AG04449 (cell line): ENCODE results near the gene TPD52L1.

ENCODE experiments used
- CTCF ChIA-PET: fragments of 350-600 bp; formaldehyde crosslinking; extraction: SDS; loops from one replicate; lab custom pipeline; 2021; ENCODE audit warnings: antibody characterized with exemption; lab: Yijun Ruan, JAX
- POLR2A ChIA-PET: fragments of 400-600, 350-600 bp; formaldehyde crosslinking; extraction: SDS; loops from one replicate; lab custom pipeline; 2020; ENCODE audit warnings: antibody characterized with exemption, inconsistent platforms; lab: Yijun Ruan, JAX
- DNase-seq: peaks from one replicate; pipeline ENCODE4 v3.0.0-alpha.2; 2010; ENCODE audit warnings: low read depth, low spot score
- H3K4me3 ChIP-seq: 2 replicates; pipeline ENCODE4 v1.5.1; 2011; ENCODE audit warnings: low read depth, mild to moderate bottlenecking, control low read depth, low read length
- TF ChIP-seq, protein P1 (sequence below): IDR thresholded peaks from one replicate; pipeline ENCODE4 v1.5.1; 2011; ENCODE audit warnings: mild to moderate bottlenecking, moderate library complexity, low read length, control low read depth, inconsistent platforms; ENCODE audit not compliant: insufficient read depth; ENCODE audit errors: missing control alignments

TPD52L1 gene

DNA sequence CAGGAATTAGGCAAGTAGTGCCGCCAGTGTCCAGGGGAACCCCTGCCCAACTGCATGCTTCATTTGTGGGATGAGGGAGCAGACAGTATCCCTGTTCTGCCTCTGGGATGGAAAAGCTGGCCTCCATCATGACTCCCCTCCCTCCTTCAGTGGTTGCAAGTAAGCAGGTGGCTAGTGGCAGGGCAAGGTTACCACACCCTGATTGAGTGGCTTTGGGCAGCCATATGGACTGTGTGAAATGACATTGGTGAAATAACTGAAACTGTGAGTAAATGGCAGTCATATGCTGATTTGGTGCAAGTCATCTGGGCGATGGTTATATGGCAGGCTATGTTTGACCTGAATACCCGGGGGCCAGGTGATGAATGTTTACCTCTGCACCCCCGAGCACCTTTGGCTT is 115.2 kb downstream of the TPD52L1 start:
- CTCF ChIA-PET: interaction anchor here (1.2 kb wide), 1 partner anchor 114 kb away, joined by 3 read pairs; no protein-coding TSS in a partner anchor
- TF ChIP-seq, protein P1, sequence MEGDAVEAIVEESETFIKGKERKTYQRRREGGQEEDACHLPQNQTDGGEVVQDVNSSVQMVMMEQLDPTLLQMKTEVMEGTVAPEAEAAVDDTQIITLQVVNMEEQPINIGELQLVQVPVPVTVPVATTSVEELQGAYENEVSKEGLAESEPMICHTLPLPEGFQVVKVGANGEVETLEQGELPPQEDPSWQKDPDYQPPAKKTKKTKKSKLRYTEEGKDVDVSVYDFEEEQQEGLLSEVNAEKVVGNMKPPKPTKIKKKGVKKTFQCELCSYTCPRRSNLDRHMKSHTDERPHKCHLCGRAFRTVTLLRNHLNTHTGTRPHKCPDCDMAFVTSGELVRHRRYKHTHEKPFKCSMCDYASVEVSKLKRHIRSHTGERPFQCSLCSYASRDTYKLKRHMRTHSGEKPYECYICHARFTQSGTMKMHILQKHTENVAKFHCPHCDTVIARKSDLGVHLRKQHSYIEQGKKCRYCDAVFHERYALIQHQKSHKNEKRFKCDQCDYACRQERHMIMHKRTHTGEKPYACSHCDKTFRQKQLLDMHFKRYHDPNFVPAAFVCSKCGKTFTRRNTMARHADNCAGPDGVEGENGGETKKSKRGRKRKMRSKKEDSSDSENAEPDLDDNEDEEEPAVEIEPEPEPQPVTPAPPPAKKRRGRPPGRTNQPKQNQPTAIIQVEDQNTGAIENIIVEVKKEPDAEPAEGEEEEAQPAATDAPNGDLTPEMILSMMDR: no peak
- POLR2A ChIA-PET: no interaction called here
- H3K4me3 ChIP-seq: no peak overlapping the region
- no peak for DNase-seq

DNA sequence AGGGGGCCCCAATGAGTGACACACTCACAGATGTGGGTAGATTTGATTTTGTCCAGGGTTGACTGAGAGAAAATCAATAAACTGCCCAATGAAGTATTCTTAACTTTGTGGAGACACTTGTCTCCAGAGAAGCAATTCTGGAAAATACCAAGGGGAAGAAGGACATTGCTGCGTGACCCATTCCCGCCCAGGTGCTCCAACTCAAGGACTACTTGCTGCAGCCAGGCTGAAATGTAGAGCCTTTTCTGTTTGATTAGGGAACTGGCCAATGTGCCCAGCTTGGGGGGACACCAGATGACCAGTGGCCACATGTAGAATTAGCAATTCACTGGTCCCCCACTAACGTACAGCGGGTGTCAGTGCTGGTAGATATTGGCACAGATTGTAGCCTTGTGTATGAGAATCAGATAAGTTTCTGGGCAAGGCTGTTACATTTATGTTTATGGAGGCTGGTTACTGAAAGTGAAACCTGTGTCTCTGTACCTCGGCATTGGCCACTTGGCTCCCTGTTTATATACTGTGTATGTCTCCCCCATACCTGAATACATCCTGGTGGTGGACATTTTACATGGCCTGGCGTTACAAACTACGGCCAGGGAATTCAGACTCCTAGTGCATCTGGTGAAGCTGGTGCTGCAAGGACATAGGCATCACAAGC is 115.9 kb downstream of the TPD52L1 start:
- no peak for DNase-seq
- TF ChIP-seq, protein P1: no peak
- CTCF ChIA-PET: no interaction called here
- H3K4me3 ChIP-seq: no peak overlapping the region
- POLR2A ChIA-PET: no interaction called here

DNA sequence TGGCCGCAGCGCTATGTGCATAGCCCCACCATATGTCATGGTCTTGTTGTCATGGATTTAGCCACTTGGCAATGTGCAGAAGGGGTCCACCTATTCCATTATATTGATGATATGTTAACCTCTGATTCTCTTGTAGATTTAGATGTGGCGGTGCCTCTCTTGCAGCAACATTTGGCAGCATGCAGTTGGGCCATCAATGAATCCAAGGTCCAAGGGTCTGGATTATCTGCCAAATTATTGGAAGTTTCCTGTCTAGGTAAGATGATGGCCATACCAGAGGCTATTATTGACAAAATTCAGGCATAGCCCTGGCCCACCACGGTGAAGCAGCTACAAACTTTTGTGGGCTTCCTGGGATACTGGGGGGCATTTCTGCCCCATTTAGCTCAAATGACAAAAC is 116.8 kb downstream of the TPD52L1 start:
- TF ChIP-seq, protein P1: no peak
- ChIA-PET CTCF (no interaction called here), POLR2A (no interaction called here)
- no peak for DNase-seq
- no peak overlapping the region for H3K4me3 ChIP-seq

DNA sequence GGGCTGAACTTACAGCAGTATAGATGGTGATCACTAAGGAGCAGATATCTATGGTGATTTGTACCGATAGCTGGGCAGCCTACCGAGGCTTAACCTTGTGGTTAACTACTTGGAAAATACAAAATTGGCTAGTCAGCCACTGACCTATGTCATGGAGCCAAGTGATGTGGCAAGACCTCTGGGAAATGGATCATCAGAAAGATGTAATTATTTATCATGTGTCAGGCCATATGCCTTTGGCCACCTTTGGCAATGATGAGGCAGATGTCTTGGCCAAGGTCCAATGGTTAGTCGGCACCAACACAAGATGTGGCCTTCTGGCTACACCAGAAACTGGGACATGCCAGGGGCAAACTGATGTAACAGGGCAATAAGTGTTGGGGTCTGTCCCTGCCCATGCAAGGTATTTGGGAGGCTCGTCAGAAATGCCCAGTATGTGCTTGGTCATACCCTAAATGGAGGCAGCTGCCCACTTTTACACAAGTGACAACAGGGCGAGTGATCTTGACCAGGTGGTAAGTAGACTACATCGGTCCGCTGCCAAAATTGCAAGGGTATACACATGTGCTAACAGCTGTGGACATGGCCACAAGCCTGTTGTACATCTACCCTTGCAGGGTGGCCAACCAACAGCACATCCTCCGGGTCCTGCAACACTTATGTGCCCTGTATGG is 118.0 kb downstream of the TPD52L1 start:
- DNase-seq: no peak
- ChIA-PET POLR2A (no interaction called here), CTCF (interaction anchor here (0.9 kb wide), 1 partner anchor 118 kb away, joined by 3 read pairs; the partner anchor contains the start of gene TPD52L1)

DNA sequence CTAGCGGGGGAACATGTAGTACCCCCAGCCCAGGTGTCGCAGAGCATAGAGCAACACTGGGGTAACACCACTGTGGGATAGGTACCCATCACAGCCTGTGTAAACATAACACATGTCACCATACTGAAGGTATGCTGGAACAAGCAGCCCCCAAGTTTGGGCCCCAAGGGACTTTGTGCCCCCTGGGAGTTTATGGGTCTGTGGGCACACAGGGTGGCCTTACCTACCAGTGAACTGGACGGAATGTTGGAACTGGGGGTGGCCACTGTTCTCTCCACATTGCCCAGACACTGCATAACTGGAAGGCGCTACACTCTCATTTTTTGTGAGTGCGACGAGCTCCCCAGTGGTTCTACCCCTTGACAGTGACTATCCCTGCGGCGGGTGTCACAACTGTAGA is 119.7 kb downstream of the TPD52L1 start:
- no peak for DNase-seq
- TF ChIP-seq, protein P1: no peak
- ChIA-PET POLR2A (no interaction called here), CTCF (interaction anchor here (0.8 to 1.6 kb wide), 2 partner anchors 9 to 10 kb away, joined by 3 to 4 read pairs; no protein-coding TSS in a partner anchor)
- H3K4me3 ChIP-seq: no peak overlapping the region

More for the DNA sequence above, 118.0 kb downstream of the TPD52L1 start:
- TF ChIP-seq, protein P1: no peak
- H3K4me3 ChIP-seq: no peak overlapping the region

DNA sequence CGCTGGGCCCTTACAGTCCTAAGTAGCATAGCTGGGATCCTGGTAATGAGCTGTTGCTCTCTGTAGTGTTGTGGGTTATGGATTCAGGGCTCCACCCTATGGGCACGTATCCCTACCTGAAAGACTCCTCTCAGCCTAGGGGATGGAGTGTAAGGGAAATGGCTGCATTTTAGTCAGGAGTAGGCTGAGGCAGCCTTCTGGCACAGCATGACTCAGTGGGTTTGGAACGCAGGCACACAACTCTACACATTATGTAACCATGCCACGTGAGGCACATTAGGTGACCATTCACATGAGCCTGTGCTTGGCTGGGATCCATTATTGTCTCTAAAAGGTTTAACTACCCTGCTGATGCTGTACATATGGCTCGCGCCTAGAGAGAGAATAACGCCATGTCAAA is 120.4 kb downstream of the TPD52L1 start:
- POLR2A ChIA-PET: no interaction called here
- H3K4me3 ChIP-seq: no peak overlapping the region
- TF ChIP-seq, protein P1: no peak
- DNase-seq: no peak
- CTCF ChIA-PET: interaction anchor here (1.6 kb wide), 1 partner anchor 10 kb away, joined by 4 read pairs; no protein-coding TSS in a partner anchor
